ENCODE data around the gene UACA.

The UACA gene

GRCh38 chr15:70794596-70795310, 31.4 kb upstream of the UACA start:
- TF ChIP-seq CTCF (IDR thresholded peaks at IDR 0.05; ENCODE audit: low read depth, low read length), result no peak
- DNase-seq, result no peak
- no peak overlapping the region for H3K4me3 ChIP-seq (ENCODE audit: low read depth, low read length)
- H3K27me3 ChIP-seq, result peaks cover 7% of the 10 kb centered on the region
- H3K36me3 ChIP-seq, result no peaks in the 10 kb centered on the region
- H3K4me1 ChIP-seq, result no peaks in the 10 kb centered on the region
- no peaks in the 10 kb centered on the region for H3K9me3 ChIP-seq

- H3K36me3 ChIP-seq, result no peaks in the 10 kb centered on the region
- H3K27me3 ChIP-seq, result peaks cover 7% of the 10 kb centered on the region
- no peak overlapping the region for H3K4me3 ChIP-seq (ENCODE audit: low read depth, low read length)
- no peak for TF ChIP-seq CTCF (IDR thresholded peaks at IDR 0.05; ENCODE audit: low read depth, low read length)
- no peak for DNase-seq
- H3K9me3 ChIP-seq, result no peaks in the 10 kb centered on the region
- no peaks in the 10 kb centered on the region for H3K4me1 ChIP-seq
These were observed 30.3 kb upstream of the UACA start for GRCh38 chr15:70793694-70794093.

GRCh38 chr15:70792171-70792573, 28.8 kb upstream of the UACA start:
- no peaks in the 10 kb centered on the region for H3K9me3 ChIP-seq
- H3K27me3 ChIP-seq, result peaks cover 7% of the 10 kb centered on the region
- no peak overlapping the region for H3K4me3 ChIP-seq (ENCODE audit: low read depth, low read length)
- TF ChIP-seq CTCF (IDR thresholded peaks at IDR 0.05; ENCODE audit: low read depth, low read length), result no peak
- DNase-seq, result no peak
- H3K4me1 ChIP-seq, result no peaks in the 10 kb centered on the region
- no peaks in the 10 kb centered on the region for H3K36me3 ChIP-seq

- H3K4me3 ChIP-seq (ENCODE audit: low read depth, low read length), result no peak overlapping the region
- H3K36me3 ChIP-seq, result no peaks in the 10 kb centered on the region
- DNase-seq, result no peak
- TF ChIP-seq CTCF (IDR thresholded peaks at IDR 0.05; ENCODE audit: low read depth, low read length), result no peak
- H3K9me3 ChIP-seq, result no peaks in the 10 kb centered on the region
- peaks cover 7% of the 10 kb centered on the region for H3K27me3 ChIP-seq
- H3K4me1 ChIP-seq, result no peaks in the 10 kb centered on the region
These were observed 27.9 kb upstream of the UACA start for GRCh38 chr15:70791259-70791658.

- peaks cover 7% of the 10 kb centered on the region for H3K27me3 ChIP-seq
- no peak for TF ChIP-seq CTCF (IDR thresholded peaks at IDR 0.05; ENCODE audit: low read depth, low read length)
- H3K36me3 ChIP-seq, result no peaks in the 10 kb centered on the region
- H3K4me1 ChIP-seq, result no peaks in the 10 kb centered on the region
- H3K4me3 ChIP-seq (ENCODE audit: low read depth, low read length), result no peak overlapping the region
- H3K9me3 ChIP-seq, result no peaks in the 10 kb centered on the region
- no peak for DNase-seq
These were observed 25.9 kb upstream of the UACA start for GRCh38 chr15:70789213-70789612.

GRCh38 chr15:70788114-70789049, 25.0 kb upstream of the UACA start:
- Histone ChIP-seq H3K4me1 (no peaks in the 10 kb centered on the region), H3K36me3 (no peaks in the 10 kb centered on the region), H3K4me3 (ENCODE audit: low read depth, low read length) (no peak overlapping the region), H3K27me3 (peaks cover 10% of the 10 kb centered on the region), H3K9me3 (no peaks in the 10 kb centered on the region)
- no peak for DNase-seq
- no peak for TF ChIP-seq CTCF (IDR thresholded peaks at IDR 0.05; ENCODE audit: low read depth, low read length)
